ENCODE data around the gene PTK6. TPM values are rescaled to one million over a fixed set of nuclear protein-coding genes. Genes with fewer than 3 reads are reported as not detected.

The PTK6 gene
- total RNA-seq, 1 experiment from 2014 or later, result 0.14 TPM

GRCh38 chr20:63508072-63508768, 29.0 kb downstream of the PTK6 start:
- DNase-seq, result peak; percentile 38
- Histone ChIP-seq H3K27me3 (ENCODE audit: control insufficient read depth, insufficient read depth, low read length) (no peaks in the 10 kb centered on the region), H3K36me3 (replicated peaks; ENCODE audit: control insufficient read depth, insufficient read depth, low read length) (no peaks in the 10 kb centered on the region), H3K4me3 (ENCODE audit: insufficient read depth, low read depth, low read length) (no peak overlapping the region)

DNA sequence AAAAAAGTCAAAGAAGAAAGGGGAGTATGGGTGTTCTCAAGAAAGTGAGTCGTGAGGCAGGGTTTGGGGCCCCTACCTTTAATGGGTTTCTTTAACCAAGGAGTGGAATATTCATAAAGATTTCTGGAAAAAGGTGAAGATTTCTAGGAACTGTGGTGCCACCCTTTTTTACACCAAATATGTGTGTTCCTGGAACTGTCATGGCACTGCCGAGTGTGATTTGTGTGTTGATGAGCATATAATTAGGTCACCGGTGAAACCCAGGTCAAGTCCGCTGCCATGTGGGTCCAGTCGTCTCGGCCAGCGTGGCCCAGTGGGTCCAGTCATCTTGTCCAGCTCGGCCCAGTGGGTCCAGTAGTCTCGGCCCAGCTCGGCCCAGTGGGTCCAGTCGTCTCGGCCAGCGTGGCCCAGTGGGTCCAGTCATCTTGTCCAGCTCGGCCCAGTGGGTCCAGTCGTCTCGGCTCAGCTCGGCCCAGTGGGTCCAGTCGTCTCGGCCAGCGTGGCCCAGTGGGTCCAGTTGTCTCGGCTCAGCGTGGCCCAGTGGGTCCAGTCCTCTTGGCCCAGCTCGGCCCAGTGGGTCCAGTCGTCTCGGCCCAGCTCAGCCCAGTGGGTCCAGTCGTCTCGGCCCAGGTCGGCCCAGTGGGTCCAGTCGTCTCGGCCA, 30.0 kb downstream of the PTK6 start:
- Histone ChIP-seq H3K36me3 (replicated peaks; ENCODE audit: control insufficient read depth, insufficient read depth, low read length) (no peaks in the 10 kb centered on the region), H3K27me3 (ENCODE audit: control insufficient read depth, insufficient read depth, low read length) (no peaks in the 10 kb centered on the region), H3K4me3 (ENCODE audit: insufficient read depth, low read depth, low read length) (no peak overlapping the region)
- no peak for DNase-seq

DNA sequence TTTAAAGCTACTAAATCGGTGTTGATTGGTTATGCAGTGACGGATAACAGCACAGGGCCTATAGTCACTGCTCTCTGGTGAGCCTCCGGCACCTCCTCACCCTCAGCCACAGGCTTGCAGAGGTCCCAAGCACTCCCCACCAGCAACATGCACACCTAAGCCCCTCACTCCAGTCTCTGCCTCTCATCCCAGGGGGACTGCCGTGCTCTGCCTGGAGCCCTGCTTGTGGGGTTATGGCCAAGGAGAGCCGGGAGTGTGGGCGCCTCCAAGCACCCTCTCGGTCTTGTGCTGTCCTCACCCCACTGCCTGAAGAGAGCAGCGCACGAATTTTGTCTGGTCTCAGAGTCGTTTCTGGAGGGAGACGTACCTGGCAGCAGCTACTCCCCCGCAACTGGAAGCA, 31.5 kb downstream of the PTK6 start:
- no peaks in the 10 kb centered on the region for H3K36me3 ChIP-seq (replicated peaks; ENCODE audit: control insufficient read depth, insufficient read depth, low read length)
- peak; percentile 29 for DNase-seq
- H3K27me3 ChIP-seq (ENCODE audit: control insufficient read depth, insufficient read depth, low read length), result peaks cover 3% of the 10 kb centered on the region; the same call in 1 of the 2 replicates
- no peak overlapping the region for H3K4me3 ChIP-seq (ENCODE audit: insufficient read depth, low read depth, low read length)

GRCh38 chr20:63505281-63505680, 31.9 kb downstream of the PTK6 start:
- peaks cover 3% of the 10 kb centered on the region; the same call in 1 of the 2 replicates for H3K27me3 ChIP-seq (ENCODE audit: control insufficient read depth, insufficient read depth, low read length)
- H3K36me3 ChIP-seq (replicated peaks; ENCODE audit: control insufficient read depth, insufficient read depth, low read length), result no peaks in the 10 kb centered on the region
- H3K4me3 ChIP-seq (ENCODE audit: insufficient read depth, low read depth, low read length), result no peak overlapping the region
- DNase-seq, result peak; percentile 35

GRCh38 chr20:63504642-63505041, 32.5 kb downstream of the PTK6 start:
- Histone ChIP-seq H3K36me3 (replicated peaks; ENCODE audit: control insufficient read depth, insufficient read depth, low read length) (no peaks in the 10 kb centered on the region), H3K27me3 (ENCODE audit: control insufficient read depth, insufficient read depth, low read length) (peaks cover 8% of the 10 kb centered on the region), H3K4me3 (ENCODE audit: insufficient read depth, low read depth, low read length) (no peak overlapping the region)
- peak; percentile 21 for DNase-seq

GRCh38 chr20:63503524-63503923, 33.7 kb downstream of the PTK6 start:
- no peaks in the 10 kb centered on the region for H3K36me3 ChIP-seq (replicated peaks; ENCODE audit: control insufficient read depth, insufficient read depth, low read length)
- H3K27me3 ChIP-seq (ENCODE audit: control insufficient read depth, insufficient read depth, low read length), result peaks cover 14% of the 10 kb centered on the region
- DNase-seq, result peak; percentile 45
- H3K4me3 ChIP-seq (ENCODE audit: insufficient read depth, low read depth, low read length), result no peak overlapping the region

GRCh38 chr20:63502671-63503172, 34.5 kb downstream of the PTK6 start:
- Histone ChIP-seq H3K36me3 (replicated peaks; ENCODE audit: control insufficient read depth, insufficient read depth, low read length) (no peaks in the 10 kb centered on the region), H3K27me3 (ENCODE audit: control insufficient read depth, insufficient read depth, low read length) (peaks cover 22% of the 10 kb centered on the region), H3K4me3 (ENCODE audit: insufficient read depth, low read depth, low read length) (no peak overlapping the region)
- peak; percentile 75 for DNase-seq

DNA sequence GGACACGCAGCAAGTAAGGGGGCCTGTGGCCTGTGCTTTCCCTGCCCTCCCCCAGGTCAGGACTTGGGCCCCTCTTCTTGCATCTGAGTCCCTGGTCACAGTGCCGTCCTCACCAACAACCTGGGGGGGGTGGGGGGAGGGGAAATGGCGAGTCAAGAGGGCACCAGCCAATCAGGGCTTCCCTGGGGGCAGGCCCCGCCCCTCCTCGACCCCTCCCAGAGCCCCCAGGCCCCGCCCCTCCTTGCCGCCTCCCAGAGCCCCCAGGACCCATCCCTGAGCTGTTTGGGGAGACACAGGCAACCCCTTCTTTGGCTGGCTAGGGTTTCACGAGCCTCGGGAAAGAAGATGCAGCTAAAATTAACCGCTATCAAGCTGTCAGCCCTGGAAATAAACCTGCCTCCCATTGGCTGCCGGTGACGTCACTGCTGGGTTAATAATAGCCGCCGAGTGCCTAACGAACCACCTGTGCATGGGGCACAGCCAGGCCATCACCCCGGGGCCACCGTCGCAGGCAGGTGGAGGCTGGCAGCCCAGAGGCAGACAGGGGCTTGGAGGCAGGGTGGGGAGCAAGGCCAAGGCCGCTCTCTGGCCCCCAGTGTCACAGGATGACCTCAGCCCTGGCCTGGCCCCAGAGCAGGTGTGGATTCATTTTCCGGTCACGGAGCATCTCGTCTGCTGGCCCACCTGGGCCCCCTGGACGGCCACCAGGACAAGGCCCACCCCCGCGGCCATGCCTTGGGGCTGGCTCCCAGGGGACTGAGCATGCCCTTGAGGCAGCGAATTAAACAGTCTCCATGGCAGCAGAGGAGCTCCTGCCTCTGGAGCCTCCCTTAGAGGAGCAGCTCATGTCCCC, 35.1 kb downstream of the PTK6 start:
- DNase-seq, result peak; percentile 98

DNA sequence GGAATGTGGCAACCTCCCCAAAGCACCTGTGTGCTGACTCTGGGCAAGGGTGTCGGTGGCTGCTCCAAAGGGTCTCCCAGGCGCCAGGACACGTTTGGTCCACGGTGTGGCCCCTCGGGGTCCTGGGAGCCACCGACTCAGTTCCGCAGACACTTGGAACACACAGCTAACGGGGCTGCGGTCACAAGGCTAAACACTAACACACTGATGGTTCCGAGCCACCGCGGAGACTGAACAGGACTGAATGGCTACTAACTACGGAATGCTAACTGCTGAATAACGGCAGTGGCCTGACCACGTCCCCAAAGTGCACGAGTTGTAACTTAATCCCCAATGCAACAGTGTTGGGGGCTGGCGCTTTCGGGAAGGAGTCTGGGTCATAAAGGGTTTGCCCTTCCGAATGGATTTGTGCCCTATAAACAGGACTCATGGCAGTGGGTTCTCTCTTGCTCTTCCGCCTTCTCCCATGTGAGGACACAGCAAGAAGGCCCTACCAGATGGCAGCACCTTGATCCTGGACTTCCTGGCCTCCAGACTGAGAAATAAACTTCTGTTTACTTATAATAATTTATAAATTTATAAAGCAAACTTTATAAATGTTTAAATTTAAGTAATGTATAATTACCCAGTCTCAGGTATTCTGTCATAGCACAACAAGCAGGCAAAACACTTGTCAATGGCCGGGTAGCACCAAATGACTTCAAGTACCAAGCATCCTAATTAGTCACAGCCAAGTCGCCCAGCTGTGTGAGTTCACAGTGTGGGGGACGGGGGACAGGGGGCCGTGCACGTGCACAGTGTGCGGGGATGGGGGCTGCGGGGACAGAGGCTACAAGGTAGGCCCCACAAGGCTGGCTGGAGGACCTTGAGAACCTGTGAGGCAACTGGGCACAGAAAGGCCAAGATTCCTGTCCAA, 36.0 kb downstream of the PTK6 start:
- no peak for DNase-seq
- no peak overlapping the region for H3K4me3 ChIP-seq (ENCODE audit: insufficient read depth, low read depth, low read length)
- no peaks in the 10 kb centered on the region for H3K36me3 ChIP-seq (replicated peaks; ENCODE audit: control insufficient read depth, insufficient read depth, low read length)
- peaks cover 34% of the 10 kb centered on the region for H3K27me3 ChIP-seq (ENCODE audit: control insufficient read depth, insufficient read depth, low read length)

More for the DNA sequence above, 35.1 kb downstream of the PTK6 start:
- Histone ChIP-seq H3K4me3 (ENCODE audit: insufficient read depth, low read depth, low read length) (peak overlapping the region; percentile 36), H3K36me3 (replicated peaks; ENCODE audit: control insufficient read depth, insufficient read depth, low read length) (no peaks in the 10 kb centered on the region), H3K27me3 (ENCODE audit: control insufficient read depth, insufficient read depth, low read length) (peaks cover 29% of the 10 kb centered on the region)

- peak; percentile 63 for DNase-seq
- Histone ChIP-seq H3K4me3 (ENCODE audit: insufficient read depth, low read depth, low read length) (no peak overlapping the region), H3K27me3 (ENCODE audit: control insufficient read depth, insufficient read depth, low read length) (peaks cover 34% of the 10 kb centered on the region), H3K36me3 (replicated peaks; ENCODE audit: control insufficient read depth, insufficient read depth, low read length) (no peaks in the 10 kb centered on the region)
Measured at GRCh38 chr20:63500151-63500901, 36.9 kb downstream of the PTK6 start.

- Histone ChIP-seq H3K36me3 (replicated peaks; ENCODE audit: control insufficient read depth, insufficient read depth, low read length) (no peaks in the 10 kb centered on the region), H3K27me3 (ENCODE audit: control insufficient read depth, insufficient read depth, low read length) (peaks cover 34% of the 10 kb centered on the region), H3K4me3 (ENCODE audit: insufficient read depth, low read depth, low read length) (peak overlapping the region; percentile 53)
- peak; percentile 92 for DNase-seq
Measured at GRCh38 chr20:63499338-63499969, 37.7 kb downstream of the PTK6 start.

- H3K36me3 ChIP-seq (replicated peaks; ENCODE audit: control insufficient read depth, insufficient read depth, low read length), result no peaks in the 10 kb centered on the region; the same call in 1 of the 2 replicates
- peak; percentile 92 for DNase-seq
- H3K27me3 ChIP-seq (ENCODE audit: control insufficient read depth, insufficient read depth, low read length), result peaks cover 34% of the 10 kb centered on the region
- H3K4me3 ChIP-seq (ENCODE audit: insufficient read depth, low read depth, low read length), result peak within 1 kb of the TSS; percentile 53
Measured at GRCh38 chr20:63498960-63499337, 38.2 kb downstream of the PTK6 start, which contains the start of gene EEF1A2. Gene EEF1A2, minus strand, starts transcription at chr20:63499083. Its CDS starts 1,320 bp downstream, at chr20:63497763.
